Stimulated activated CD4-positive, alpha-beta T cell treated with anti-CD3 and anti-CD28 coated beads, Interleukin-15, amount 100 ng/mL, for 48 hours (primary cell): ENCODE data around the gene RNU4-1.
"Not testable (repeated sequence)": the region's sequence is repeated elsewhere in the genome, so short reads cannot be mapped to it uniquely, and the experiment has no call there.

ENCODE experiments used
- DNase-seq, 2 donors: peaks; one replicate each; pipeline ENCODE4 v3.0.0-alpha.2; 2020; ENCODE audit warnings: low read depth in 2 of 2

The RNU4-1 gene

DNA sequence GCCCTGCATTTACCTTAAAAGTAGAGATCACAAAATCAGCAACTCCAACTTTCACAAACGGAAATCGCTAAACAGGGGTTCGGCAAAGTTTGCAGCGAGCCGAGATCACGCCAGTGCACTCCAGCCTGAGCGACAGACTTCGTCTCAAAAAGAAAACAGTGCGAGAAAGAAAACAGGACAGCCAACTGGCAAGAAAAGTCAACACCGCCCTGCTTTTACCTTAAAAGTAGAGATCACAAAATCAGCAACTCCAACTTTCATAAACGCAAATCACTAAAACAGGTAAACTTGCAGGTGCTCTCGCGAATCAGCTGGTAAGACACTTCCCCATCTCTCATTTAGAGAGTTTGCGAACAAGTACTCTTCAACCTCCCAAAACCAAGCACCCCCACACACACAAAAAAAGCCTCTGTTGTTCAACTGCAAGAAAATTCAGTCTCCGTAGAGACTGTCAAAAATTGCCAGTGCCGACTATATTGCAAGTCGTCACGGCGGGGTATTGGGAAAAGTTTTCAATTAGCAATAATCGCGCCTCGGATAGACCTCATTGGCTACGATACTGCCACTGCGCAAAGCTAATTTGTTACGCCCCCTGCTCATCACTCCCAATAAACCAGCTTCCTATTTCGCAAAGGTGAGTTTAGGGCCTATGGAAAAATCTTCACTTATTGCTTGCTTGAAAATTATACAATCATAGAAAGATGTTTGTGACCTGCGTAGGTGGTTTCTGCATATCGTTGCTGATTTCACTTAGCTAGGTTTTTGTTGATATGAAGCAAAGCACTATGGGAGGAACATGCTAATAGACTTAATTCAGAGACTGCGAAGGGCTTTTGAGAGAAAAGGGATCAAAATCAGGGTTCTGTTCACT is at the start of gene RNU4-1:
Gene RNU4-1, minus strand, starts transcription at position 577 of the 871 bp plus-strand sequence.
- DNase-seq = peak; percentile 77 to 78

DNA sequence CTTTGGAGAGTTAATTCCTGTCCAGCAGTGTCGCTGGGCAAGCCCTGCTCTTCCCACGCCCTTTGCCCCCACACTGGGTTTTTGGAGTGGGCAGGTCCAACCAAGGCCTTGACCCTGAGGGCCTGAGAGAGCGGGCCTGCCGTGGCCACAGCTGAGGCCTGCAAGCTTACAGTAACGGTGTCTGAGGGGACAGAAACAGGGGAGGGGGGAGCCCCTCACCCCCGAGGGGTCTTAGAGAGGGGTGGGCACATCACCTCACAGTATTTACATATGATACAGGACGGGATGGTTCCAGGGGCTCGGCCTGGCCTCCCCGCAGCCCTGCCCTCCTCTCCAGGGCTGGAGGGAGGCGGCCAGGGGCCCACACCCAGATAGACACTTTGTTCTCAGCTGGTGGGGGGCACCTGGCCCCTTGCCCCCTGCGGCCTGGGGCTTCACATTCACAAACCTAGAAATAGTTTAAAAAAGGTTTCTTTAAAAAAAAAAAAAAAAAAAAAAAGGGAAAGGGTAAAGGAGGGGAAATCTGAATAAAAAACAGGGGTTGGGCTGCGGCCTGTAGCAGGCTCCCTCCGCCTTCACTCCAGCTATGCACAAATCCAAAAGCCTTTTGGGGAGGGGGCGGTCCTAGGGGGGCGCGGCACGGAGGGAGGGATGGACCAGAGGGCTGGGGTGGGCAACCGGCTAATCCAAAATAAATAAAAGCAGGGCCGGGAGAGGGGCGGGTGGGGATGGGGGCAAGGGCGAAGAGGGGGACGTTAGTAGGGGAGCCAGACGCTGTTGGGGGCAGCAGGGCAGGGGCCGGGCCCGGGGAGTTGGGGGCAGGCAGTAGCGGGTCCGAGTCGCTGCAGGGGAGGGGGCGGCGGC is 49.4 kb upstream of the RNU4-1 start:
- no peak for DNase-seq

DNA sequence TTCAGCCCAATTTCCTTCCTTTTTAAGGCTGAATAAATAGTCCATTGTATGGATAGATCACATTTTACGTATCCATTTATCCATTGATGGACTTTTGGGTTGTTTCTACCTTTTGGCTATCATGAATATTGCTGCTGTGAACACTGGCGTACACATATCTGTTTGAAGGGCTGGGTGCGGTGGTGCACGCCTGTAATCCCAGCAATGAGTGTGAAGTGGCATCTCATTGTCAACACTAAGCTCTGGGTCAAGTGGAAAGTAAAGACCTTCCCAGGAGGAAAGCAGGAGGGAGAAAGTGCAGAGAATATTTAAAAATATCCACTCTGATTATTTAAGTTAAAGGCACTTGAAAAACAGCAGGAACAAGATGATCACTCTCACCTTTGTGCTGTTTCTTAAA is 46.2 kb upstream of the RNU4-1 start:
- DNase-seq = no peak

DNA sequence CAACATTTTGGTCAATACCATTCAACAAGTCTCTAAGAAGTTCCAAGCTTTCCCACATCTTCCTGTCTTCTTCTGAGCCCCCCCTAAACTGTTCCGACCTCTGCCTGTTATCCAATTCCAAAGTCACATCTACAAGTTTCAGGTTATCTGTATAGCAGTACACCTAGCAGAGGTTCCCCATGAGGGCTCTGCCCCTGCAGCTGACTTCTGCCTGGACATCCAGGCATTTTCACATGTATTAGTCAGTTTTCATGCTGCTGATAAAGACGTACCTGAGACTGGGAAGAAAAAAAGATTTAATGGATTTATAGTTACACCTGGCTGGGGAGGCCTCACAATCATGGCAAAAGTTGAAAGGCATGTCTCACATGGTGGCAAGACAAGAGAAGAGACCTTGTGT is 44.7 kb upstream of the RNU4-1 start:
- DNase-seq = no peak

DNA sequence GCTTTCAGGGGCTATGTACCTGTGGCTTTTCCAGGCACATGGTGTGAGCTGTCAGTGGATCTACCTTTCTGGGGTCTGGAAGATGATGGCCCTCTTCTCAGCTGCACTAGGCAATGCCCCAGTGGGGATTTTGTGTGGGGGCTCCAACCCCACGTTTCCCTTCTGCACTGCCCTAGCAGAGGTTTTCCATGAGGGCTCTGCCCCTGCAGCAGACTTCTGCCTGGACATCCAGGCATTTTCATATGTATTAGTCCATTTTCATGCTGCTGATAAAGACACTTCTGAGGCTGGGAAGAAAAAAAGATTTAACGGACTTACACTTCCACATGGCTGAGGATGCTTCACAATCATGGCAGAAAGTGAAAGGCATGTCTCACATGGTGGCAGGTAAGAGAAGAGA is 43.4 kb upstream of the RNU4-1 start:
- DNase-seq = not testable (repeated sequence)

DNA sequence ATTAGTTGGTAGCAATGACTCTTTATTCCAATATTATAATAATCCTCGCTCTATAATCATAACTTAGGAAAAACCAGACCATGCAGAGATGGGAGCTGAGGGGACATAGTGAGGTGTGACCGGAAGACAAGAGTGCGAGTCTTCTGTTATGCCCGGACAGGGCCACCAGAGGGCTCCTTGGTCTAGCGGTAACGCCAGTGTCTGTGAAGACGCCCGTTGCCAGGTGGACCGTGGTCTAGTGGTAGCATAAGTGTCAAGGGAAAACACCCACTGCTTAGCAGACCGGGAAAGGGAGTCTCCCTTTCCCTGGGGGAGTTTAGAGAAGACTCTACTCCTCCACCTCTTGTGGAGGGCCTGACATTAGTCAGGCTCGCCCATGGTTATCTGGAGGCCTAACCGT is 42.4 kb upstream of the RNU4-1 start:
- DNase-seq = peak in 1 of 2 donors; percentile 24

DNA sequence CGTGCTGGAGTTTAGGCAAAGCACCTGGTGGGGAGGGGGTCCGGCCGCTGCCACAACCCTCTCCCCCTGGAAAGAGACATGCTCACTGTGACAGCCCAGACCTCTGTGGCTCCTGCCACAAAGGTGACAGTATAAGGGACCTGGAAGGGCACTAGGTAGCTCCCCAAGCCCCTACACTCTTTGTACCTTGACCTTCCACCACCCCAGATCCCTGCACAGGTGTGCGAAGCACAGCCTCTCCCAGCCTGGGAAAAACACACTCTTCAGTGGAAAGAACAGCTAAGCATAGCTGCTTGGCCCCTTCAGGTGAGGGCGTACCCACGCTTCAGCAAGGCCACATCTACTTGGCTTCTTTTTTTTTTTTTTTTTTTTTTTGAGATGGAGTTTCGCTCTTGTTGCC is 39.5 kb upstream of the RNU4-1 start:
- no peak for DNase-seq

DNA sequence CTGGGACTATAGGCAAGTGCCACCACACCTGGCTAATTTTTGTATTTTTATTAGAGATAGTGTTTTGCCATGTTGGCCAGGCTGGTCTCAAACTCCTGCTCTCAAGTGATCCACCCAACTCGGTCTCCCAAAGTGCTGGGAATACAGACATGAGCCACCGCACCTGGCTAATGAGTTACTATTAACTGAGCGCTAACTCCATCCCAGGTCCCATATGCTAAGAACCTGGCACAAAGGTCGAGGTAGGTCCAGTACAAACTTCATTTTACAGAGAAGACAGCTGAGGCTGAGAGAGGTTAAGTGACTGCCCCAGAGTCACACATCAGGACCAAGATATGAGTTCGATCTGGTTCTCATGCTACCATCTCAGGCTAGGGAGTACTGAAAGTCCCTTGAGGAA is 39.0 kb upstream of the RNU4-1 start:
- DNase-seq = no peak

DNA sequence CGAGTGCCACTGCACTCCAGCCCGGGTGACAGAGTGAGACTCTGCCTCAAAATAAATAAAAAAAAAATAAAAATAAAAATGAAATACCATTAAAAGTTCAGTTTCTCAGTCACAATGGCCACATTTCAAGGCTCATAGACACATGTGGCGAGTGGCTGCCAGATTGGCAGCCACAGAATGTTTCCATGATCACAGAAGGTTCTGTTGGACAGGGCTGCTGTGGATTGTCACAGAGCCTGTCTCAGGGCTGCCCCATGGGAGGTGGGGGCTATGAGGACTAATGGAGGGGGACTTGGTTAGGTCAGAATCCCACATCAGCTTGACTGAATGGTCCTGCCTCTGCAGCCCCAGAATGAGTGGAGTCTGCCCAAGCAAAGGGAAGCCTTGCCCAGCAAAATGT is 38.4 kb upstream of the RNU4-1 start:
- DNase-seq = no peak

DNA sequence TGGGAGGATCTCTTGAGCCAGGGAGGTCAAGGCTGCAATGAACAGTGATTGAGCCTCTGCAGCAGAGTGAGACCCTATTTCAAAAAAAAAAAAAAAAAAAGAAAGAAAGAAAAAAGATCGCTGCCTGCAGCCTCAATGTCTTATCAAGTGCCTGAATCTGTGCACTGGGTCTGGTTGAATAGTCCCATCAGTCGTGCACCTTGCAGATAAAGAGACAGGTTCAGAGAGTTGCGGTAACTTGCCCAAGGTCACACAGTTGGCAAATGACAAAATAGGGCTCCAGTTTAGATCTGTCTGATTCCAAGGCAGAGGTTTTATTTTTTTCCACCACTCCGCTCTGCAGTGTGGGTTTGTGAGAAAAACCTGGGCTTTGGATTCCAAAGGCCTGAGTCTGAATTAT is 35.2 kb upstream of the RNU4-1 start:
- no peak for DNase-seq

DNA sequence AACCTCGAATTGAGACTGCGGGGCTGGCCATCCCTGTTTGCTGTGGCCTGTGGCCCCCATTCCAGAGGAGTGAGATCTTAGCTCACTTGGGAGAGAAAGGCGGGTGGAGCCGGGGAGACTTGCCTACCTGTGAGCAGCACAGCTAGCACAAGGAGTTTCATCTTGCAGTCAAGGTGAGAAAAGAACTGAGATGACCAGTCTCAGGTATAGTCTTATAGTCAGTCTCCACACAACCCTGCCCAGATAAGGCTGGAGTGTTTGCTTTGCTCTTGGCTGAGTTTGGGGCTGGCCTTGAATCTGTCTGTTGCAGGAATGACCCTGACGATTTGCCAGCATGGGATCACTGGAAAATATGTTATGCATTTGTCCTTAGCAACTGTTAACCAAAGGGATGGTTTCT is 34.6 kb upstream of the RNU4-1 start, which contains the start of gene PLA2G1B:
Gene PLA2G1B, minus strand, starts transcription at position 187 of the 400 bp plus-strand sequence. Its CDS starts 26 bp downstream, at position 161.
- DNase-seq = no peak

DNA sequence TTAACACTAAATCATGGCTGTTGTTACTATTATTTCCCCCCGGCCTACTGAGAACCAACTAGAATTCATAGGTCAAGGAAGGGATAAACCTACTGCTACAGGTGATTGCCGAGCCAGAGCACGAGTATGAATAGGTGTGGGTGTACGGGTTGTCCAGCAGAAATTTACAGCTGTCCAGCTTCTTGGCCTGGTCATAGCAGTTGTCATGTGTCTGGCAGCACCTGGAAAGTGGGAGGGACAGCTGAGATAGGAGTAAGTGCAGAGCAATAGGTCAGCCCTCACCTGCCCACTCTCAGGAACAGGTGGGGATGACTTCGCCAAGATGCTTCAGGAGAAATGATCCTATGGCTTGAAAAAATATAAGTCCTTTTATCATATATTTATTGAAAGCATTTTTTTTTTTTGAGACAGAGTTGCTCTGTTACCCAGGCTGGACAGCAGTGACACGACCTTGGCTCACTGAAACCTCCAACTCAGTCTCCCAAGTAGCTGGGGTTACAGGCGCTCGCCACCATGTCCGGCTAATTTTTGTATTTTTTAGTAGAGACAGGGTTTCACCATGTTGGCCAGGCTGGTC is 31.9 kb upstream of the RNU4-1 start:
- DNase-seq = no peak

DNA sequence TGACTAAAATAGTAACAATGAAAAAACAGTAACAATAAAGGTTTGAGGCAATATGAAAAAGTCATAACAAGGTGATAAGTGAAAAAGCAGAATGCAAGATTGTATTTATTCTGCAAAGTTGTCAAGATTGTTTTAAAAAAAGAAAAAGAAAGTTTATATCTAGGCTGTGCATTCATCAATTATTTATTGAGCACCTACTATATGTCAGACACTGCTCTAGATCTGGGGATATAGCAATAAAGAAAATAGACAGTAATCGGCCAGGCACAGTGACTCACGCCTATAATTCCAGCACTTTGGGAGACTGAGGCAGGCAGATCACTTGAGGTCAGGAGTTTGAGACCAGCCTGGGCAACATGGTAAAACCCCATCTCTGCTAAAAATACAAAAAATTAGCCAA is 30.7 kb upstream of the RNU4-1 start:
- no peak for DNase-seq

DNA sequence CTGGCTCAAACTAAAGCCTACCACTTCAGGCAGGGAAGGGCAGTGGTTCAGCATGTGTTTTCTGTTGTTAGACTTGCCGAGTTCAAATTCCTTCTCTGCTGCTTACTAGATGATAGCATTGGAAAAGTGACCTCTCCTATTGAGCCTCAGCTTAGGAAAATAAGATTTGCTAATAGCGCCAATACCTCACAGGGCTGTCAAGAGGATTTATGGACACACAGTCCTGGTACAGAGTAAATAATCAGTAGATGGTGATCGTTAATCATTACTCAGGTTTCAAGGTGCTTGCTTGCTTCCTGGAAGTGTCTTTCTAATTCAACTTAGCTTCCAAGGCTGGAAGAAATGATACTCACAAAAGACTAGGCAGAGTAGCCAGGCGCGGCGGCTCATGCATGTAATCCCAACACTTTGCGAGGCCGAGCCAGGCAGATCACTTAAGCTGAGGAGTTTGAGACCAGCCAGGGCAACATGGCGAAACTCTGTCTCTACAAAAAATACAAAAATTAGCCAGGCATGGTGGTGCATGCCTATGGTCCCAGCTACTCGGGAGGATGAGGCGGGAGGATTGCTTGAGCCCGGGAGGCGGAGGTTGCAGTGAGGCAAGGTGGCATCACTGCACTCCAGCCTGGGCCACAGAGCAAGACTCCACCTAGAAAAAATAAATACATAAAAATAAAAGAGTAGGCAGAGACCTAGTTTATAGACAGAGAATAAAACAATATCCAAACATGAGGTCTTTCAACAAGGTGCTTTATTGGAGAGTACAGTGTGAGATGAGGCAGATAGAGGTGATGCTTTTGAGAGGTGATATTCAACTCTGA is 28.6 kb upstream of the RNU4-1 start:
- no peak for DNase-seq

DNA sequence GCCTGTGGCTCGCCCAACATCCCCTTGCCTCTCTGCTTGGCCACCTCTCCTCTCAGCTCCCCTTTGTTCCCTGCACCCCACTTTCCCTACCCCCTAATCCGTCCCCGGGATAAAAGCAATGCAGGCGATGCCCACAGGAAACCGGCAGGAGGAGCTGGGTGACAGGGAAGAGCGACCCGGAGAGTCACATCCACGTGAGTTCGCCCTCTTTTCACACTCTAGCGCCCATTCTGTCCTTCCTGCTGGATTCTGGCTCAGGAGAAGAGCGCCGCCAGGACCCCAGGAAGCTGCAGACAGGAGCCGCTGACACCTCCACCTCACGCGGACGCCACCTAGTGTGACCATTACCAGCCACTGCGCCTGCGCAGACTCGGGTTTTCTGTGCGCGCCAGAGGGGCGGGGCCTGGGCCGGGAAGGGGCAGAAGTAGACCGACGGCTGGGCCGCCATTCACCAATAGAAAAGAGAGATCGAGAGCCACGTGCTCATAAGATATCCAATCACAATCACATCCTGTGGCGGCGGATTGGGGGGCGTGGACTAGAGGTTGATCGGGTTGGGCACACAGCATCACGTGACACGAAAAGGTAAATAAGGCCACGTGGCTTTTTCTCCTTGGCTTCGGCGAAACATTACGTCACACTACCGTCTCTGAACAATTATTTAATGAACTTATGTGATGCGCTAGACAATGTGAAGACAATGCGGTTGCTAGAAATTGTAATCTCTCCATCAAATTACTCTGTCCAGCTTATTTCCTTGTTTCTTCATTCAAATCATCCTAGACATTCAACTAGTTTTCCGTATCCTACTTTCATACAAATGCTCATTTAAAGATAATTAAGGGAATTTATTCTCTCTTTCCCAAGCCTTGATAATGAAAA is 24.4 kb upstream of the RNU4-1 start:
- peak; percentile 99 to 100 for DNase-seq

DNA sequence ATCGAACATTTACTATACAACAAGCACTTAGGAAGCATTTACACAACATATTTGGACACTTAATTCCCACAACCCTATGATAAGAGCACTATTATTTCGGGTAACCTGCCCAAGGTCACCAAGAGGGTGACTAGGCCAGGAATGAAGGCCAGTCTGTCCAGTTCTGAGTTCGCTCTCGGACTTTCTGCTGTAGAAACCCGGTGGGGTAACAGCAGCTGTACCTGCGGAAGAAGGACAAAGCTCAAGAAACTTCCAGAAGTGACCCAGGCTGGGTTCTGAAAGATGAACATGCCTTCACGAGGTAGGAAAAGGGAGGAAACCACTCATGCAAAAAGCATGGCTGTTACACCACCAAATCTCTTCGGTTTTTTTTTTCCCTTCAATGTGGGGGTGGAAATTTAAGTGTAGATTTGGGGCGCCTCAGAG is 23.8 kb upstream of the RNU4-1 start:
- no peak for DNase-seq

DNA sequence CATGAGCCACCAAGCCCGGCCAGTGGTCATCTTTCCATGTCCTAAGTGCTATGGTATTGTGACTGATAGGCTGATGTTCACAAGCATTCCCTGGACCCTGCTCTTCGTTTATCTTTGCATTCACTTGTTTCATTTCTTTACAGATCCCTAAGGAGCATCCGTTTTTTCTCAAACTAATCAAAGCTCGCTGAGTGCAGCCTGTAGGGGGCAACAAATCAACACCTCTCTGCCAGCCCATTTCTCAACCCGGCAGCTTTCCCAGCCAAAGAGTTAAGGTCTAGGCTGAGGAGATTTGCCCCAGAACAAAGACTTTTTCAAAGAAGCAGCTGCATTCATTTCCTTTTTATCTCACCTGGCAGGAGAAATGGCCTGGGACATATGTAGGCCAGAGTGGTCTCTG is 21.2 kb upstream of the RNU4-1 start:
- DNase-seq = no peak

DNA sequence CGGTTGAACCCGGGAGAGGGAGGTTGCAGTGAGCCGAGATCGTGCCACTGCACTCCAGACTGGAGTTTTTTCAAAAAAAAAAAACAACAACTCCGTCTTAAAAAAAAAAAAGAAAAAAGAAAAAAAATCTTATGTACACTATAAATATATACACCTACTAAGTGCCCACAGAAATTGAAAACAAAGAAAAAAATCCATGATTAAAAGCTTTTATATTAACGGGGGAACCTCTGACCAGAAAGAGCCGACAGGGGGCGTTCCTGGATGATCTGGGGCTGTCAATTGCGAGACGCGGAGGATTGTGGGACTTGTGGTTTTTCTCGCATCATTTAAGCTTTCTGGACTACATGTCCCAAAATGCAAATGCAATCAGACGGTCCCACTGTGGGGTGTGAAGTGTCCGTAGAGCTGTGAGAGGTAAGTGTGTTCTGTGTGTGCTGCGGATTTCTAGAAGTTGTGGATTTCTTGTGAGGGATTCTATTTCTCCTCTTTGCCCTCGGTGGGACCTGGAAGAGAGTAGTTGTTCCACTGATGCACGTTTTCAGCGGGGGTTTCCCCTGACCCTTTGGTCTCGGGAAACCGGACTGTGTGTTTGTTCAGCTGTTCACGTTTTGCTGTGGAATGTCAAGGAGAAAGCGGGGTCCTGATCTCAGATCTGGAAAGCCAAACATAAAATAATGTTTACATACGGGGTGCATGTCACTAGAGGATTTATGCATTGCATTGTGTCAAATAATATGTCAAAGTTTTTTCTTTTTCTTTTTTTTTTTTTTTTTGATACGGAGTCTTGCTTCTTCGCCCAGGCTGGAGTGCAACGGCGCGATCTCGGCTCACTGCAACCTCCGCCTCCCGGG is 9.2 kb upstream of the RNU4-1 start, which contains the start of gene SIRT4:
Gene SIRT4, plus strand, starts transcription at position 360 of the 854 bp plus-strand sequence. CDS start 1,241 bp downstream, outside the sequence.
- peak; percentile 76 to 86 for DNase-seq

DNA sequence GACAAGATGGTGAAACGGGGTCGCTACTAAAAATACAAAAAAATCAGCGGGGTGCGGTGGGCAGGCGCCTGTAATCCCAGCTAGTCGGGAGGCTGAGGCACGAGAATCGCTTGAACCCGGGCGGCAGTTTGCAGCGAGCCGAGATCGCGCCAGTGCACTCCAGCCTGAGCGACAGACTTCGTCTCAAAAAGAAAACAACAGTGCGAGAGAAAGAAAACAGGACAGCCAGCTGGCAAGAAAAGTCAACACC is 701 bp downstream of the RNU4-1 start:
- no peak for DNase-seq
